Keratinocyte (primary cell): ENCODE measurements around the gene ZFP36. TPM values are rescaled to one million over a fixed set of nuclear protein-coding genes. Genes with fewer than 3 reads are reported as not detected.
"Not testable (repeated sequence)": the region's sequence is repeated elsewhere in the genome, so short reads cannot be mapped to it uniquely, and the experiment has no call there.

Experiments
- DNase-seq: peaks from one replicate; pipeline ENCODE4 v3.0.0-alpha.2; 2011; ENCODE audit warnings: low read depth, missing footprints, low spot score
- FAIRE-seq: peaks from 2 replicates; lab custom pipeline; 2011; peaks lifted over from hg19 to GRCh38; lab: Jason Lieb, UNC
- H2AFZ ChIP-seq: 2 replicates; pipeline ENCODE4 v1.6.0; 2012; ENCODE audit warnings: low read length, control low read depth, inconsistent platforms; ENCODE audit not compliant: control insufficient read depth
- H3K27ac ChIP-seq: 2 replicates; pipeline ENCODE4 v1.5.1; 2011; ENCODE audit warnings: low read length; ENCODE audit not compliant: control insufficient read depth, insufficient read depth
- H3K27me3 ChIP-seq: 3 replicates; pipeline ENCODE4 v1.6.0; 2011; ENCODE audit warnings: low read length; ENCODE audit not compliant: control insufficient read depth, insufficient read depth; ENCODE audit errors: extremely low read depth
- H3K36me3 ChIP-seq, 2 experiments: 2 replicates in 1 of 2; 3 replicates in 1 of 2; pipeline ENCODE4 v1.5.1; 2011; ENCODE audit warnings: low read length in 2 of 2, mild to moderate bottlenecking in 1 of 2; ENCODE audit not compliant: control insufficient read depth in 2 of 2, insufficient read depth in 2 of 2; ENCODE audit errors: extremely low read depth in 1 of 2
- H3K4me1 ChIP-seq: 3 replicates; pipeline ENCODE4 v1.5.1; 2011; ENCODE audit warnings: low read length; ENCODE audit not compliant: control insufficient read depth, insufficient read depth; ENCODE audit errors: extremely low read depth
- H3K4me2 ChIP-seq: 3 replicates; pipeline ENCODE4 v1.6.0; 2011; ENCODE audit warnings: low read depth, low read length; ENCODE audit not compliant: control insufficient read depth, insufficient read depth; ENCODE audit errors: extremely low read depth
- H3K4me3 ChIP-seq, 3 experiments: fragments of 200-600 bp in 1 of 3; sonication (generic) in 1 of 3; 2 replicates in 2 of 3; 3 replicates in 1 of 3; pipeline ENCODE4 v1.5.1; 2011 to 2016; ENCODE audit warnings: low read length in 3 of 3, mild to moderate bottlenecking in 3 of 3, control low read depth in 2 of 3, inconsistent platforms in 1 of 3, low read depth in 1 of 3, mixed read lengths in 1 of 3, mixed run types in 1 of 3, moderate library complexity in 1 of 3; ENCODE audit not compliant: control insufficient read depth in 2 of 3, insufficient read depth in 2 of 3; ENCODE audit errors: extremely low read depth in 1 of 3
- H3K79me2 ChIP-seq: 2 replicates; pipeline ENCODE4 v1.6.0; 2012; ENCODE audit warnings: low read length; ENCODE audit not compliant: control insufficient read depth, insufficient read depth
- H3K9ac ChIP-seq: 3 replicates; pipeline ENCODE4 v1.6.0; 2011; ENCODE audit warnings: low read length; ENCODE audit not compliant: control insufficient read depth, insufficient read depth; ENCODE audit errors: extremely low read depth
- H3K9me1 ChIP-seq: 3 replicates; pipeline ENCODE4 v1.6.0; 2011; ENCODE audit warnings: low read length; ENCODE audit not compliant: control insufficient read depth, insufficient read depth; ENCODE audit errors: extremely low read depth
- H3K9me3 ChIP-seq: 2 replicates; pipeline ENCODE4 v1.5.1; 2012; ENCODE audit warnings: low read depth, low read length; ENCODE audit not compliant: control insufficient read depth
- H4K20me1 ChIP-seq: 3 replicates; pipeline ENCODE4 v1.6.0; 2011; ENCODE audit warnings: low read length; ENCODE audit not compliant: control insufficient read depth, insufficient read depth; ENCODE audit errors: extremely low read depth
- EZH2 ChIP-seq: IDR thresholded peaks from one replicate; pipeline ENCODE4 v1.6.1; 2012; ENCODE audit warnings: inconsistent platforms, mild to moderate bottlenecking, low read length, moderate library complexity
- dilution Hi-C: fragments of 300-500 bp; cut with MboI; formaldehyde crosslinking; loops from one replicate; pipeline ENCODE4 v1.7.0; 2020; ENCODE audit warnings: low sequenced_read_pairs; ENCODE audit not compliant: extremely low pct_ligation_motif_present
- polyA plus RNA-seq, 5 experiments: library from polyadenylated mRNA; depleted of rRNA in 3 of 5; stranded (reverse) in 3 of 5; stranded (forward) in 1 of 5; unstranded in 1 of 5; fragments of >200 nt; gene quantifications; 1 replicate in 1 of 5; 2 replicates in 3 of 5; 3 replicates in 1 of 5; pipeline versions ENCODE4 v1.2.1 to v1.2.3, GENCODE V29; 2011 to 2012; ENCODE audit warnings: missing spikeins in 2 of 5, low read depth in 1 of 5, low replicate concordance in 1 of 5
- small RNA-seq, 3 experiments: library from RNA; depleted of rRNA; stranded (forward); fragments of <200 nt; gene quantifications; one replicate each; pipeline ENCODE3, GENCODE V24; 2012; ENCODE audit warnings: low read depth in 3 of 3, low replicate concordance in 1 of 3; ENCODE audit not compliant: insufficient read length in 3 of 3
- TF ChIP-seq, protein P1 (sequence below), 3 experiments: IDR thresholded peaks in 1 of 3; conservative IDR thresholded peaks in 1 of 3; optimal IDR thresholded peaks in 1 of 3; 2 replicates in 2 of 3; 3 replicates in 1 of 3; pipeline versions ENCODE3 to v1.5.1; 2011; ENCODE audit warnings: low read length in 3 of 3, mild to moderate bottlenecking in 3 of 3, moderate library complexity in 2 of 3, control low read depth in 1 of 3, inconsistent platforms in 1 of 3; ENCODE audit not compliant: insufficient read depth in 2 of 3; ENCODE audit errors: extremely low read depth in 1 of 3

ZFP36 gene
- polyA plus RNA-seq, 1 donor (not counting 4 experiments of a cell fraction or from before 2014, with no cell fraction given), result 12.8 TPM

- dilution Hi-C loops, result no loop called here
- FAIRE-seq, result no peak
Observed at GRCh38 chr19:39449116-39449797, 42.6 kb downstream of the ZFP36 start.

GRCh38 chr19:39451257-39451656 lies 44.6 kb downstream of the ZFP36 start:
- H3K9ac ChIP-seq, H3K27ac ChIP-seq, DNase-seq, H3K9me3 ChIP-seq, H3K9me1 ChIP-seq, H3K4me2 ChIP-seq, H3K27me3 ChIP-seq, dilution Hi-C loops, H3K4me3 ChIP-seq, FAIRE-seq, H2AFZ ChIP-seq: not testable (repeated sequence)
- Histone ChIP-seq H3K79me2 (peaks cover 84% of the 10 kb centered on the region), H3K4me1 (peaks cover 23% of the 10 kb centered on the region), H4K20me1 (peaks cover 17% of the 10 kb centered on the region), H3K36me3 (peaks cover 22 to 28% of the 10 kb centered on the region in 2 experiments)

More at GRCh38 chr19:39449116-39449797, 42.6 kb downstream of the ZFP36 start:
- DNase-seq, result no peak
- Histone ChIP-seq H3K9me1 (peaks cover 2% of the 10 kb centered on the region), H3K4me3 (no peak overlapping the region), H3K36me3 (peaks cover 18 to 22% of the 10 kb centered on the region in 2 experiments), H4K20me1 (peaks cover 14% of the 10 kb centered on the region), H3K9ac (no peak overlapping the region), H3K4me2 (no peak overlapping the region), H2AFZ (no peak overlapping the region), H3K27me3 (no peaks in the 10 kb centered on the region), H3K4me1 (peaks cover 23% of the 10 kb centered on the region), H3K9me3 (no peaks in the 10 kb centered on the region), H3K79me2 (peaks cover 93% of the 10 kb centered on the region), H3K27ac (no peak overlapping the region)
- TF ChIP-seq, protein P1, sequence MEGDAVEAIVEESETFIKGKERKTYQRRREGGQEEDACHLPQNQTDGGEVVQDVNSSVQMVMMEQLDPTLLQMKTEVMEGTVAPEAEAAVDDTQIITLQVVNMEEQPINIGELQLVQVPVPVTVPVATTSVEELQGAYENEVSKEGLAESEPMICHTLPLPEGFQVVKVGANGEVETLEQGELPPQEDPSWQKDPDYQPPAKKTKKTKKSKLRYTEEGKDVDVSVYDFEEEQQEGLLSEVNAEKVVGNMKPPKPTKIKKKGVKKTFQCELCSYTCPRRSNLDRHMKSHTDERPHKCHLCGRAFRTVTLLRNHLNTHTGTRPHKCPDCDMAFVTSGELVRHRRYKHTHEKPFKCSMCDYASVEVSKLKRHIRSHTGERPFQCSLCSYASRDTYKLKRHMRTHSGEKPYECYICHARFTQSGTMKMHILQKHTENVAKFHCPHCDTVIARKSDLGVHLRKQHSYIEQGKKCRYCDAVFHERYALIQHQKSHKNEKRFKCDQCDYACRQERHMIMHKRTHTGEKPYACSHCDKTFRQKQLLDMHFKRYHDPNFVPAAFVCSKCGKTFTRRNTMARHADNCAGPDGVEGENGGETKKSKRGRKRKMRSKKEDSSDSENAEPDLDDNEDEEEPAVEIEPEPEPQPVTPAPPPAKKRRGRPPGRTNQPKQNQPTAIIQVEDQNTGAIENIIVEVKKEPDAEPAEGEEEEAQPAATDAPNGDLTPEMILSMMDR (optimal IDR thresholded peaks at IDR 0.05 in 1 of 3, IDR thresholded peaks at IDR 0.05 in 1 of 3, conservative IDR thresholded peaks at IDR 0.05 in 1 of 3; ENCODE audit: extremely low read depth in 1 of 3, insufficient read depth in 2 of 3, low read length in 3 of 3), result no peak
- TF ChIP-seq EZH2, result no peak

Small RNA genes lying within 50 kb of the gene (small RNA-seq; reads per million reads assigned to genes)
- gene MIR4530, result 0 reads per million in 3 experiments
- 0 to 0.33 (median 0) reads per million in 3 experiments for gene RN7SL566P

Other genes with a start within 250 kb of the ZFP36 start
- 2.3 to 6.0 TPM (median 2.8 TPM) in 3 replicates for gene NCCRP1, start 209.9 kb upstream of the ZFP36 start, polyA plus RNA-seq
- gene SYCN, start 202.6 kb upstream of the ZFP36 start, polyA plus RNA-seq, result not detected in 3 replicates
- gene IFNL3, start 161.8 kb upstream of the ZFP36 start, polyA plus RNA-seq, result not detected in 3 replicates
- gene IFNL4, start 158.0 kb upstream of the ZFP36 start, polyA plus RNA-seq, result not detected in 3 replicates
- gene IFNL2, start 138.5 kb upstream of the ZFP36 start, polyA plus RNA-seq, result not detected in 3 replicates
- not detected in 3 replicates for gene IFNL1, start 110.4 kb upstream of the ZFP36 start, polyA plus RNA-seq
- gene LRFN1, start 86.0 kb upstream of the ZFP36 start, polyA plus RNA-seq, result 0.04 to 0.16 TPM (median 0.04 TPM) in 3 replicates
- 0.14 TPM in 1 of 3 replicates, not detected in the others for gene GMFG, start 70.8 kb upstream of the ZFP36 start, polyA plus RNA-seq
- gene SAMD4B, start 64.4 kb upstream of the ZFP36 start, polyA plus RNA-seq, result 20.9 to 40.5 TPM (median 28.1 TPM) in 3 replicates
- gene PAF1, start 15.7 kb upstream of the ZFP36 start, polyA plus RNA-seq, result 30.7 to 53.3 TPM (median 39.4 TPM) in 3 replicates
- 14.7 to 18.8 TPM (median 18.2 TPM) in 3 replicates for gene MED29, start 15.5 kb upstream of the ZFP36 start, polyA plus RNA-seq
- 3.6 to 6.4 TPM (median 5.2 TPM) in 3 replicates for gene PLEKHG2, start 5.8 kb downstream of the ZFP36 start, polyA plus RNA-seq
- 1,323 to 2,302 TPM (median 1,614 TPM) in 3 replicates for gene RPS16, start 29.1 kb downstream of the ZFP36 start, polyA plus RNA-seq
- 46.1 to 83.7 TPM (median 63.2 TPM) in 3 replicates for gene SUPT5H, start 38.7 kb downstream of the ZFP36 start, polyA plus RNA-seq
- gene TIMM50, start 74.0 kb downstream of the ZFP36 start, polyA plus RNA-seq, result 71.6 to 91.5 TPM (median 85.5 TPM) in 3 replicates
- 0.80 to 1.1 TPM (median 0.89 TPM) in 3 replicates for gene DLL3, start 92.1 kb downstream of the ZFP36 start, polyA plus RNA-seq
- not detected in 3 replicates for gene SELENOV, start 108.3 kb downstream of the ZFP36 start, polyA plus RNA-seq
- 1.1 to 1.9 TPM (median 1.2 TPM) in 3 replicates for gene EID2B, start 126.0 kb downstream of the ZFP36 start, polyA plus RNA-seq
- 9.5 to 12.9 TPM (median 9.6 TPM) in 3 replicates for gene EID2, start 133.3 kb downstream of the ZFP36 start, polyA plus RNA-seq
- gene LGALS13, start 195.7 kb downstream of the ZFP36 start, polyA plus RNA-seq, result not detected in 3 replicates
- not detected in 3 replicates for gene LGALS16, start 249.1 kb downstream of the ZFP36 start, polyA plus RNA-seq